ENCODE results near the gene CACNA1E. TPM values are rescaled to one million over a fixed set of nuclear protein-coding genes. Genes with fewer than 3 reads are reported as not detected.

Gene CACNA1E
- total and polyA plus RNA-seq, 2 of the 13 experiments (the other 11 are each of a cell fraction or from before 2014, with no cell fraction given): not detected

- DNase-seq (ENCODE audit: low spot score) (no peak), ATAC-seq (no peak), FAIRE-seq (no peak)
- WGBS (ENCODE audit: low lambda C conversion rate): 2% methylated on average over 4 of the region's 4 CpGs
- in situ Hi-C loops (cut with HindIII; ENCODE audit: extremely low pct_ligation_motif_present, low pct_unique_long_range_greater_than_20kb) (no loop called here), intact Hi-C loops (cut with micrococcal nuclease; ENCODE audit: unreplicated experiment) (no loop called here)
- POLR2A ChIA-PET: no interaction called here
- Histone ChIP-seq H3K9me3 (ENCODE audit: low read length) (no peaks in the 10 kb centered on the region), H3K4me2 (ENCODE audit: low read depth, low read length) (no peak overlapping the region), H3K36me3 (replicated peaks in 1 of 2; ENCODE audit: control insufficient read depth in 1 of 2, insufficient read depth in 2 of 2, low read length in 2 of 2) (no peaks in the 10 kb centered on the region), H3K79me2 (ENCODE audit: insufficient read depth, low read length) (no peaks in the 10 kb centered on the region), H4K20me1 (ENCODE audit: insufficient read depth, low read length) (no peaks in the 10 kb centered on the region), H3K4me3 (replicated peaks in 1 of 3; ENCODE audit: insufficient read depth in 1 of 3, low read depth in 2 of 3, low read length in 3 of 3) (no peak overlapping the region), H3K4me1 (ENCODE audit: insufficient read depth, low read length) (no peaks in the 10 kb centered on the region), H3K27me3 (ENCODE audit: control insufficient read depth in 1 of 2, insufficient read depth in 2 of 2, low read length in 2 of 2) (0 out of 5 replicates have a peak, but pooled peaks cover 0 to 4% of the 10 kb centered on the region in 2 experiments), H3K27ac (ENCODE audit: extremely low read length, insufficient read depth, low read length) (no peak overlapping the region), H2AFZ (ENCODE audit: low read length) (no peak overlapping the region), H3K9ac (ENCODE audit: insufficient read depth, low read depth, low read length) (no peak overlapping the region)
- TF ChIP-seq MED1 (CRISPR knock-in tag; IDR thresholded peaks at IDR 0.05): no peak
- TF ChIP-seq ZNF556 (CRISPR knock-in tag; IDR thresholded peaks at IDR 0.05; ENCODE audit: borderline replicate concordance): no peak
- TF ChIP-seq MTF2 (CRISPR knock-in tag; IDR thresholded peaks at IDR 0.05; ENCODE audit: borderline replicate concordance): no peak
- TF ChIP-seq ZSCAN30 (CRISPR knock-in tag; IDR thresholded peaks at IDR 0.05): no peak
- no peak for TF ChIP-seq MAFK (conservative IDR thresholded peaks at IDR 0.05 in 1 of 2, IDR thresholded peaks at IDR 0.05 in 1 of 2; ENCODE audit: low read length in 2 of 2)
- no peak for TF ChIP-seq ZNF546 (CRISPR knock-in tag; conservative IDR thresholded peaks at IDR 0.05)
- no peak for TF ChIP-seq EP300 (IDR thresholded peaks at IDR 0.05; ENCODE audit: low read depth in 2 of 2, low read length in 2 of 2)
- TF ChIP-seq EP300 (CRISPR knock-in tag; IDR thresholded peaks at IDR 0.05; ENCODE audit: borderline replicate concordance): no peak
- TF ChIP-seq ZNF501 (CRISPR knock-in tag; IDR thresholded peaks at IDR 0.05): no peak
- TF ChIP-seq PTBP1 (IDR thresholded peaks at IDR 0.05; ENCODE audit: low read depth, low read length, poor library complexity, severe bottlenecking): no peak
- TF ChIP-seq ZNF383 (CRISPR knock-in tag; IDR thresholded peaks at IDR 0.05; ENCODE audit: borderline replicate concordance): no peak
- TF ChIP-seq GATAD2A (CRISPR knock-in tag; IDR thresholded peaks at IDR 0.05): no peak
- no TSS peak for BruUV-seq (replicated peaks)
- CTCF ChIA-PET (ENCODE audit: low intra/inter-chr PET ratio, low total read pairs): no interaction called here
These were observed 329.9 kb downstream of the CACNA1E start for GRCh38 chr1:181813266-181813665.

All from HepG2 (cell line).